WTC11 (cell line): ENCODE data around the gene FKBP11. TPM values are rescaled to one million over a fixed set of nuclear protein-coding genes. Genes with fewer than 3 reads are reported as not detected.

Experiments
- ATAC-seq: fragments of 200-7000 bp; cut with Tn5 transposase; 2 replicates; pipeline ENCODE4 v1.10.0; 2021; ENCODE audit warnings: mild to moderate bottlenecking, moderate library complexity
- Bru-seq: library from RNA; stranded (reverse); fragments of 400-500 nt; gene quantifications from one replicate; lab custom pipeline; 2021; lab: Mats Ljungman, UMichigan
- CTCF ChIA-PET: fragments of 300-600 bp; sonication (Branson Sonifier 250); formaldehyde crosslinking; loops from one replicate; lab custom pipeline; 2021; ENCODE audit warnings: antibody characterized with exemption; lab: Charles Lee
- POLR2A ChIA-PET: fragments of 350-600 bp; sonication (Branson Sonifier 250); formaldehyde crosslinking; loops from one replicate; lab custom pipeline; 2021; ENCODE audit warnings: antibody characterized with exemption; lab: Charles Lee
- DNase-seq: peaks from one replicate; pipeline ENCODE4 v3.0.0; 2021; ENCODE audit warnings: low spot score
- H3K27ac Mint-ChIP-seq: 2 replicates; pipeline ENCODE4 v1.8.0; 2021; ENCODE audit warnings: mixed read lengths
- H3K27me3 Mint-ChIP-seq: 2 replicates; pipeline ENCODE4 v1.8.0; 2021; ENCODE audit warnings: low read depth, mild to moderate bottlenecking, moderate library complexity, mixed read lengths
- H3K36me3 Mint-ChIP-seq: 2 replicates; pipeline ENCODE4 v1.8.0; 2021; ENCODE audit warnings: mixed read lengths
- H3K4me1 Mint-ChIP-seq: 2 replicates; pipeline ENCODE4 v1.8.0; 2022; ENCODE audit warnings: mixed read lengths
- H3K4me3 Mint-ChIP-seq: 2 replicates; pipeline ENCODE4 v1.8.0; 2021; ENCODE audit warnings: mild to moderate bottlenecking, moderate library complexity, mixed read lengths
- H3K9me3 Mint-ChIP-seq: 2 replicates; pipeline ENCODE4 v1.8.0; 2021; ENCODE audit warnings: mixed read lengths
- FOXP1 ChIP-seq: sonication (generic); formaldehyde crosslinking; IDR thresholded peaks from 2 replicates; pipeline ENCODE4 v1.8.0; 2022; ENCODE audit warnings: missing genetic modification reagents, mild to moderate bottlenecking, moderate library complexity, borderline replicate concordance
- GRHL2 ChIP-seq: fragments of 250-450 bp; sonication (Bioruptor Pico); IDR thresholded peaks from 2 replicates; pipeline ENCODE4 v1.8.0; 2022; ENCODE audit warnings: mild to moderate bottlenecking, moderate library complexity; ENCODE audit not compliant: insufficient replicate concordance, severe bottlenecking
- RELA ChIP-seq: sonication (generic); formaldehyde crosslinking; IDR thresholded peaks from 2 replicates; pipeline ENCODE4 v1.8.1; 2022; ENCODE audit warnings: missing genetic modification reagents, mild to moderate bottlenecking, borderline replicate concordance
- SP1 ChIP-seq: sonication (generic); formaldehyde crosslinking; conservative IDR thresholded peaks from 2 replicates; pipeline ENCODE4 v1.8.1; 2022; ENCODE audit warnings: missing genetic modification reagents
- TEAD1 ChIP-seq: sonication (generic); formaldehyde crosslinking; IDR thresholded peaks from 2 replicates; pipeline ENCODE4 v1.8.0; 2022; ENCODE audit warnings: mild to moderate bottlenecking, missing genetic modification reagents
- ZBTB21 ChIP-seq: sonication (generic); formaldehyde crosslinking; IDR thresholded peaks from 2 replicates; pipeline ENCODE4 v1.8.1; 2023; ENCODE audit warnings: mild to moderate bottlenecking, missing genetic modification reagents, borderline replicate concordance
- ZNF138 ChIP-seq: sonication (generic); formaldehyde crosslinking; conservative IDR thresholded peaks from 2 replicates; pipeline ENCODE4 v1.8.1; 2022; ENCODE audit warnings: mild to moderate bottlenecking, moderate library complexity, missing genetic modification reagents
- ZNF232 ChIP-seq: sonication (generic); formaldehyde crosslinking; IDR thresholded peaks from 2 replicates; pipeline ENCODE4 v1.8.0; 2022; ENCODE audit warnings: mild to moderate bottlenecking, missing genetic modification reagents
- ZNF416 ChIP-seq: fragments of 250-450 bp; sonication (Bioruptor Pico); IDR thresholded peaks from 2 replicates; pipeline ENCODE4 v1.9.0; 2021; ENCODE audit warnings: mild to moderate bottlenecking, inconsistent platforms
- ZNF671 ChIP-seq: fragments of 250-450 bp; sonication (Bioruptor Pico); IDR thresholded peaks from 2 replicates; pipeline ENCODE4 v1.8.0; 2021; ENCODE audit warnings: mild to moderate bottlenecking
- long read RNA-seq, 3 experiments: library from RNA in 1 of 3; library from capped mRNA in 1 of 3; library from polyadenylated mRNA in 1 of 3; unstranded in 2 of 3; stranded (forward) in 1 of 3; transcript quantifications; one replicate each; pipeline ENCODE4 v2.0.0, GENCODE V29; 2021
- total RNA-seq: library from RNA; stranded (reverse); gene quantifications from 3 replicates; pipeline ENCODE4 v1.2.3, GENCODE V29; 2021
- TF ChIP-seq, protein P1 (sequence below): sonication (generic); formaldehyde crosslinking; IDR thresholded peaks from 2 replicates; pipeline ENCODE4 v1.8.1; 2023; ENCODE audit warnings: mild to moderate bottlenecking, moderate library complexity, missing genetic modification reagents
- TF ChIP-seq, protein P2 (sequence below): sonication (generic); formaldehyde crosslinking; IDR thresholded peaks from 2 replicates; pipeline ENCODE4 v1.8.0; 2022; ENCODE audit warnings: mild to moderate bottlenecking, missing genetic modification reagents
- TF ChIP-seq, protein P3 (sequence below): fragments of 250-450 bp; sonication (Bioruptor Pico); IDR thresholded peaks from 2 replicates; pipeline ENCODE4 v1.9.0; 2021; ENCODE audit warnings: mild to moderate bottlenecking
- TF ChIP-seq, protein P4 (sequence below): sonication (generic); formaldehyde crosslinking; IDR thresholded peaks from 2 replicates; pipeline ENCODE4 v1.8.0; 2023; ENCODE audit warnings: missing genetic modification reagents, mild to moderate bottlenecking, borderline replicate concordance
- TF ChIP-seq, protein P5 (sequence below): fragments of 200-600 bp; IDR thresholded peaks from 2 replicates; pipeline ENCODE4 v1.8.0; 2022; ENCODE audit warnings: antibody characterized with exemption
- TF ChIP-seq, protein P6 (sequence below): sonication (generic); formaldehyde crosslinking; IDR thresholded peaks from 2 replicates; pipeline ENCODE4 v1.8.1; 2022; ENCODE audit warnings: mild to moderate bottlenecking, moderate library complexity, missing genetic modification reagents
- TF ChIP-seq, protein P7 (sequence below): fragments of 250-450 bp; sonication (Bioruptor Pico); IDR thresholded peaks from 2 replicates; pipeline ENCODE4 v1.9.0; 2021; ENCODE audit warnings: mild to moderate bottlenecking, borderline replicate concordance

FKBP11 gene
- total RNA-seq, result 54.7 to 64.5 TPM (median 62.9 TPM) in 3 replicates
- Bru-seq, nascent RNA, result percentile 88 among the genes with signal in this experiment
- long read RNA-seq, experiment 1, full-length matches to known transcripts, result 74 of 100 reads
- long read RNA-seq, experiment 1, partial matches to known transcripts, result 5 of 100 reads
- long read RNA-seq, experiment 1, other reads (novel, unspliced or antisense), result 21 of 100 reads
- long read RNA-seq, experiment 2, full-length matches to known transcripts, result 39 of 50 reads
- long read RNA-seq, experiment 2, partial matches to known transcripts, result 1 of 50 reads
- long read RNA-seq, experiment 2, other reads (novel, unspliced or antisense), result 10 of 50 reads
- long read RNA-seq, experiment 3, transcript FKBP11-203 (6 exons, 959 nt), result major isoform, 6 of 25 reads
- long read RNA-seq, experiment 3, partial matches to known transcripts, result 1 of 25 reads
- long read RNA-seq, experiment 3, other reads (novel, unspliced or antisense), result 12 of 25 reads

DNA sequence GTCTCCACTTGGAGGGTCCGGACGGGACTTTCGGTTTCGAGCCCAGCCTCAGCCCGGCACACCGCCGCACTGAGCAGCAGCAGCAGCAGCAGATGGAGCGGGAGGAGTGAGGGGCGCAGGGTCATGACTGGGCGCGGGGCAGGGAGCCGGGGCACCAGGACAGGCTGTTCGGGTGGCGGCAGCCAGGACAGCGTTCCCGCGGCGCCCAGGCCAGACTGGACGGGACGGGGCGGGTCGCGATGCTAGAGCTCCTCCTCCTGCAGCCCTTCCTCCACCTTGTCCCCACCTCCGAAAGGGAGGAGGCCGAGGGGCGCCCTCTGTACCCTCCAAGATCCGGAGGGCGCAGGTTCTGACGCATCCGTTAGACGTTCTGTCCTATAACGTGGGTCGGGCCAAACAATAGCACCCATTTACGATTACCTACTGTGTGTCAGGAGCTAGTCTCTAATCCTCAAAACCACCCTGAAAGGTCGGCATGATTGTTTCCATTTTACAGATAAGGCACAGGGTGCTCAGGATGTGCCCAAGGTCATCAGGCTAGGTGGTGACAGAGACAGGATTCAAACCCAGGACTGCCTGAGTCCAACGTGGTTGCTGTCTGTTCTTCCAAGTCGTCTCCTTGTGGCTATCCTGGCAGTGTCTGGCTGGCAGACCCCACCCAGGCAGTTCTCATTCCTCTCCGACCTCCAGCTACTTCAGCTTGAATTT, at the start of gene FKBP11:
Gene FKBP11, minus strand, starts transcription at position 189 of the 708 bp plus-strand sequence. Its CDS starts 64 bp downstream, at position 125.
- Mint-ChIP-seq H3K27me3 (no peaks in the 10 kb centered on the region; the same call in 1 of the 2 replicates), H3K36me3 (peaks cover 40% of the 10 kb centered on the region), H3K9me3 (no peaks in the 10 kb centered on the region), H3K4me1 (peaks cover 15% of the 10 kb centered on the region), H3K27ac (peak within 1 kb of the TSS; percentile 96), H3K4me3 (peak within 1 kb of the TSS; percentile 82)
- DNase-seq (peak; percentile 80), ATAC-seq (peak; percentile 94)
- CTCF ChIA-PET, result interaction anchor here (0.6 to 6.3 kb wide), 24 partner anchors 11 to 210 kb away, joined by 3 to 52 read pairs (median 6); partner anchors contain the start of genes ARF3, WNT1 and WNT10B
- POLR2A ChIA-PET, result interaction anchor here (0.5 to 1.6 kb wide), 7 partner anchors 13 to 706 kb away, joined by 3 to 10 read pairs (median 4); partner anchors contain the start of gene ARF3
- TF ChIP-seq, protein P1, sequence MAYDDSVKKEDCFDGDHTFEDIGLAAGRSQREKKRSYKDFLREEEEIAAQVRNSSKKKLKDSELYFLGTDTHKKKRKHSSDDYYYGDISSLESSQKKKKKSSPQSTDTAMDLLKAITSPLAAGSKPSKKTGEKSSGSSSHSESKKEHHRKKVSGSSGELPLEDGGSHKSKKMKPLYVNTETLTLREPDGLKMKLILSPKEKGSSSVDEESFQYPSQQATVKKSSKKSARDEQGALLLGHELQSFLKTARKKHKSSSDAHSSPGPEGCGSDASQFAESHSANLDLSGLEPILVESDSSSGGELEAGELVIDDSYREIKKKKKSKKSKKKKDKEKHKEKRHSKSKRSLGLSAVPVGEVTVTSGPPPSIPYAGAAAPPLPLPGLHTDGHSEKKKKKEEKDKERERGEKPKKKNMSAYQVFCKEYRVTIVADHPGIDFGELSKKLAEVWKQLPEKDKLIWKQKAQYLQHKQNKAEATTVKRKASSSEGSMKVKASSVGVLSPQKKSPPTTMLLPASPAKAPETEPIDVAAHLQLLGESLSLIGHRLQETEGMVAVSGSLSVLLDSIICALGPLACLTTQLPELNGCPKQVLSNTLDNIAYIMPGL (CRISPR knock-in tag), result peak; percentile 73
- peak; percentile 86 for TF ChIP-seq ZBTB21
- TF ChIP-seq, protein P2, sequence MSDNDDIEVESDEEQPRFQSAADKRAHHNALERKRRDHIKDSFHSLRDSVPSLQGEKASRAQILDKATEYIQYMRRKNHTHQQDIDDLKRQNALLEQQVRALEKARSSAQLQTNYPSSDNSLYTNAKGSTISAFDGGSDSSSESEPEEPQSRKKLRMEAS (CRISPR knock-in tag), result peak; percentile 37; the same call in 1 of the 2 replicates
- peak; percentile 72 for TF ChIP-seq SP1 (CRISPR knock-in tag)
- TF ChIP-seq, protein P3, sequence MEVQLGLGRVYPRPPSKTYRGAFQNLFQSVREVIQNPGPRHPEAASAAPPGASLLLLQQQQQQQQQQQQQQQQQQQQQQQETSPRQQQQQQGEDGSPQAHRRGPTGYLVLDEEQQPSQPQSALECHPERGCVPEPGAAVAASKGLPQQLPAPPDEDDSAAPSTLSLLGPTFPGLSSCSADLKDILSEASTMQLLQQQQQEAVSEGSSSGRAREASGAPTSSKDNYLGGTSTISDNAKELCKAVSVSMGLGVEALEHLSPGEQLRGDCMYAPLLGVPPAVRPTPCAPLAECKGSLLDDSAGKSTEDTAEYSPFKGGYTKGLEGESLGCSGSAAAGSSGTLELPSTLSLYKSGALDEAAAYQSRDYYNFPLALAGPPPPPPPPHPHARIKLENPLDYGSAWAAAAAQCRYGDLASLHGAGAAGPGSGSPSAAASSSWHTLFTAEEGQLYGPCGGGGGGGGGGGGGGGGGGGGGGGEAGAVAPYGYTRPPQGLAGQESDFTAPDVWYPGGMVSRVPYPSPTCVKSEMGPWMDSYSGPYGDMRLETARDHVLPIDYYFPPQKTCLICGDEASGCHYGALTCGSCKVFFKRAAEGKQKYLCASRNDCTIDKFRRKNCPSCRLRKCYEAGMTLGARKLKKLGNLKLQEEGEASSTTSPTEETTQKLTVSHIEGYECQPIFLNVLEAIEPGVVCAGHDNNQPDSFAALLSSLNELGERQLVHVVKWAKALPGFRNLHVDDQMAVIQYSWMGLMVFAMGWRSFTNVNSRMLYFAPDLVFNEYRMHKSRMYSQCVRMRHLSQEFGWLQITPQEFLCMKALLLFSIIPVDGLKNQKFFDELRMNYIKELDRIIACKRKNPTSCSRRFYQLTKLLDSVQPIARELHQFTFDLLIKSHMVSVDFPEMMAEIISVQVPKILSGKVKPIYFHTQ (CRISPR knock-in tag), result peak; percentile 38; the same call in 1 of the 2 replicates
- no peak; the same call in 1 of the 2 replicates for TF ChIP-seq ZNF416 (CRISPR knock-in tag)
- 0 out of 2 replicates have a peak, but pooled peaks have one; percentile 20 for TF ChIP-seq TEAD1 (CRISPR knock-in tag)
- TF ChIP-seq RELA (CRISPR knock-in tag), result no peak
- TF ChIP-seq GRHL2 (CRISPR knock-in tag), result no peak
- TF ChIP-seq, protein P4, sequence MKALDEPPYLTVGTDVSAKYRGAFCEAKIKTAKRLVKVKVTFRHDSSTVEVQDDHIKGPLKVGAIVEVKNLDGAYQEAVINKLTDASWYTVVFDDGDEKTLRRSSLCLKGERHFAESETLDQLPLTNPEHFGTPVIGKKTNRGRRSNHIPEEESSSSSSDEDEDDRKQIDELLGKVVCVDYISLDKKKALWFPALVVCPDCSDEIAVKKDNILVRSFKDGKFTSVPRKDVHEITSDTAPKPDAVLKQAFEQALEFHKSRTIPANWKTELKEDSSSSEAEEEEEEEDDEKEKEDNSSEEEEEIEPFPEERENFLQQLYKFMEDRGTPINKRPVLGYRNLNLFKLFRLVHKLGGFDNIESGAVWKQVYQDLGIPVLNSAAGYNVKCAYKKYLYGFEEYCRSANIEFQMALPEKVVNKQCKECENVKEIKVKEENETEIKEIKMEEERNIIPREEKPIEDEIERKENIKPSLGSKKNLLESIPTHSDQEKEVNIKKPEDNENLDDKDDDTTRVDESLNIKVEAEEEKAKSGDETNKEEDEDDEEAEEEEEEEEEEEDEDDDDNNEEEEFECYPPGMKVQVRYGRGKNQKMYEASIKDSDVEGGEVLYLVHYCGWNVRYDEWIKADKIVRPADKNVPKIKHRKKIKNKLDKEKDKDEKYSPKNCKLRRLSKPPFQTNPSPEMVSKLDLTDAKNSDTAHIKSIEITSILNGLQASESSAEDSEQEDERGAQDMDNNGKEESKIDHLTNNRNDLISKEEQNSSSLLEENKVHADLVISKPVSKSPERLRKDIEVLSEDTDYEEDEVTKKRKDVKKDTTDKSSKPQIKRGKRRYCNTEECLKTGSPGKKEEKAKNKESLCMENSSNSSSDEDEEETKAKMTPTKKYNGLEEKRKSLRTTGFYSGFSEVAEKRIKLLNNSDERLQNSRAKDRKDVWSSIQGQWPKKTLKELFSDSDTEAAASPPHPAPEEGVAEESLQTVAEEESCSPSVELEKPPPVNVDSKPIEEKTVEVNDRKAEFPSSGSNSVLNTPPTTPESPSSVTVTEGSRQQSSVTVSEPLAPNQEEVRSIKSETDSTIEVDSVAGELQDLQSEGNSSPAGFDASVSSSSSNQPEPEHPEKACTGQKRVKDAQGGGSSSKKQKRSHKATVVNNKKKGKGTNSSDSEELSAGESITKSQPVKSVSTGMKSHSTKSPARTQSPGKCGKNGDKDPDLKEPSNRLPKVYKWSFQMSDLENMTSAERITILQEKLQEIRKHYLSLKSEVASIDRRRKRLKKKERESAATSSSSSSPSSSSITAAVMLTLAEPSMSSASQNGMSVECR (CRISPR knock-in tag), result peak; percentile 91
- TF ChIP-seq FOXP1, result peak; percentile 83
- TF ChIP-seq, protein P5, sequence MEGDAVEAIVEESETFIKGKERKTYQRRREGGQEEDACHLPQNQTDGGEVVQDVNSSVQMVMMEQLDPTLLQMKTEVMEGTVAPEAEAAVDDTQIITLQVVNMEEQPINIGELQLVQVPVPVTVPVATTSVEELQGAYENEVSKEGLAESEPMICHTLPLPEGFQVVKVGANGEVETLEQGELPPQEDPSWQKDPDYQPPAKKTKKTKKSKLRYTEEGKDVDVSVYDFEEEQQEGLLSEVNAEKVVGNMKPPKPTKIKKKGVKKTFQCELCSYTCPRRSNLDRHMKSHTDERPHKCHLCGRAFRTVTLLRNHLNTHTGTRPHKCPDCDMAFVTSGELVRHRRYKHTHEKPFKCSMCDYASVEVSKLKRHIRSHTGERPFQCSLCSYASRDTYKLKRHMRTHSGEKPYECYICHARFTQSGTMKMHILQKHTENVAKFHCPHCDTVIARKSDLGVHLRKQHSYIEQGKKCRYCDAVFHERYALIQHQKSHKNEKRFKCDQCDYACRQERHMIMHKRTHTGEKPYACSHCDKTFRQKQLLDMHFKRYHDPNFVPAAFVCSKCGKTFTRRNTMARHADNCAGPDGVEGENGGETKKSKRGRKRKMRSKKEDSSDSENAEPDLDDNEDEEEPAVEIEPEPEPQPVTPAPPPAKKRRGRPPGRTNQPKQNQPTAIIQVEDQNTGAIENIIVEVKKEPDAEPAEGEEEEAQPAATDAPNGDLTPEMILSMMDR, result no peak
- no peak for TF ChIP-seq ZNF671
- TF ChIP-seq, protein P6, sequence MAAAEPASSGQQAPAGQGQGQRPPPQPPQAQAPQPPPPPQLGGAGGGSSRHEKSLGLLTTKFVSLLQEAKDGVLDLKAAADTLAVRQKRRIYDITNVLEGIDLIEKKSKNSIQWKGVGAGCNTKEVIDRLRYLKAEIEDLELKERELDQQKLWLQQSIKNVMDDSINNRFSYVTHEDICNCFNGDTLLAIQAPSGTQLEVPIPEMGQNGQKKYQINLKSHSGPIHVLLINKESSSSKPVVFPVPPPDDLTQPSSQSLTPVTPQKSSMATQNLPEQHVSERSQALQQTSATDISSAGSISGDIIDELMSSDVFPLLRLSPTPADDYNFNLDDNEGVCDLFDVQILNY (CRISPR knock-in tag), result 0 out of 2 replicates have a peak, but pooled peaks have one; percentile 61
- TF ChIP-seq, protein P7, sequence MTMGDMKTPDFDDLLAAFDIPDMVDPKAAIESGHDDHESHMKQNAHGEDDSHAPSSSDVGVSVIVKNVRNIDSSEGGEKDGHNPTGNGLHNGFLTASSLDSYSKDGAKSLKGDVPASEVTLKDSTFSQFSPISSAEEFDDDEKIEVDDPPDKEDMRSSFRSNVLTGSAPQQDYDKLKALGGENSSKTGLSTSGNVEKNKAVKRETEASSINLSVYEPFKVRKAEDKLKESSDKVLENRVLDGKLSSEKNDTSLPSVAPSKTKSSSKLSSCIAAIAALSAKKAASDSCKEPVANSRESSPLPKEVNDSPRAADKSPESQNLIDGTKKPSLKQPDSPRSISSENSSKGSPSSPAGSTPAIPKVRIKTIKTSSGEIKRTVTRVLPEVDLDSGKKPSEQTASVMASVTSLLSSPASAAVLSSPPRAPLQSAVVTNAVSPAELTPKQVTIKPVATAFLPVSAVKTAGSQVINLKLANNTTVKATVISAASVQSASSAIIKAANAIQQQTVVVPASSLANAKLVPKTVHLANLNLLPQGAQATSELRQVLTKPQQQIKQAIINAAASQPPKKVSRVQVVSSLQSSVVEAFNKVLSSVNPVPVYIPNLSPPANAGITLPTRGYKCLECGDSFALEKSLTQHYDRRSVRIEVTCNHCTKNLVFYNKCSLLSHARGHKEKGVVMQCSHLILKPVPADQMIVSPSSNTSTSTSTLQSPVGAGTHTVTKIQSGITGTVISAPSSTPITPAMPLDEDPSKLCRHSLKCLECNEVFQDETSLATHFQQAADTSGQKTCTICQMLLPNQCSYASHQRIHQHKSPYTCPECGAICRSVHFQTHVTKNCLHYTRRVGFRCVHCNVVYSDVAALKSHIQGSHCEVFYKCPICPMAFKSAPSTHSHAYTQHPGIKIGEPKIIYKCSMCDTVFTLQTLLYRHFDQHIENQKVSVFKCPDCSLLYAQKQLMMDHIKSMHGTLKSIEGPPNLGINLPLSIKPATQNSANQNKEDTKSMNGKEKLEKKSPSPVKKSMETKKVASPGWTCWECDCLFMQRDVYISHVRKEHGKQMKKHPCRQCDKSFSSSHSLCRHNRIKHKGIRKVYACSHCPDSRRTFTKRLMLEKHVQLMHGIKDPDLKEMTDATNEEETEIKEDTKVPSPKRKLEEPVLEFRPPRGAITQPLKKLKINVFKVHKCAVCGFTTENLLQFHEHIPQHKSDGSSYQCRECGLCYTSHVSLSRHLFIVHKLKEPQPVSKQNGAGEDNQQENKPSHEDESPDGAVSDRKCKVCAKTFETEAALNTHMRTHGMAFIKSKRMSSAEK (CRISPR knock-in tag), result no peak
- TF ChIP-seq ZNF138 (CRISPR knock-in tag), result 0 out of 2 replicates have a peak, but pooled peaks have one; percentile 51
- TF ChIP-seq ZNF232 (CRISPR knock-in tag), result peak; percentile 7; the same call in 1 of the 2 replicates
